Fibroblast of mammary gland (primary cell): ENCODE results near the gene HMG20A.
A peak's percentile ranks its signal among the peaks of the same experiment; 100 is the strongest.

Experiments
- DNase-seq: peaks from one replicate; pipeline ENCODE4 v3.0.0-alpha.2; 2010; ENCODE audit warnings: low read depth
- H3K4me3 ChIP-seq: 2 replicates; pipeline ENCODE4 v1.5.1; 2011; ENCODE audit warnings: low read depth, mild to moderate bottlenecking, low read length, moderate library complexity; ENCODE audit not compliant: control insufficient read depth
- CTCF ChIP-seq: conservative IDR thresholded peaks from 2 replicates; pipeline ENCODE4 v1.5.1; 2011; ENCODE audit warnings: low read depth, low read length, inconsistent platforms; ENCODE audit not compliant: control insufficient read depth, insufficient read depth

HMG20A gene

GRCh38 chr15:77413699-77414349, 6.9 kb upstream of the HMG20A start:
- TF ChIP-seq CTCF, result no peak
- H3K4me3 ChIP-seq, result no peak overlapping the region
- no peak for DNase-seq

- no peak overlapping the region for H3K4me3 ChIP-seq
- no peak for TF ChIP-seq CTCF
- DNase-seq, result no peak
Measured at GRCh38 chr15:77414789-77415442, 5.8 kb upstream of the HMG20A start.

DNA sequence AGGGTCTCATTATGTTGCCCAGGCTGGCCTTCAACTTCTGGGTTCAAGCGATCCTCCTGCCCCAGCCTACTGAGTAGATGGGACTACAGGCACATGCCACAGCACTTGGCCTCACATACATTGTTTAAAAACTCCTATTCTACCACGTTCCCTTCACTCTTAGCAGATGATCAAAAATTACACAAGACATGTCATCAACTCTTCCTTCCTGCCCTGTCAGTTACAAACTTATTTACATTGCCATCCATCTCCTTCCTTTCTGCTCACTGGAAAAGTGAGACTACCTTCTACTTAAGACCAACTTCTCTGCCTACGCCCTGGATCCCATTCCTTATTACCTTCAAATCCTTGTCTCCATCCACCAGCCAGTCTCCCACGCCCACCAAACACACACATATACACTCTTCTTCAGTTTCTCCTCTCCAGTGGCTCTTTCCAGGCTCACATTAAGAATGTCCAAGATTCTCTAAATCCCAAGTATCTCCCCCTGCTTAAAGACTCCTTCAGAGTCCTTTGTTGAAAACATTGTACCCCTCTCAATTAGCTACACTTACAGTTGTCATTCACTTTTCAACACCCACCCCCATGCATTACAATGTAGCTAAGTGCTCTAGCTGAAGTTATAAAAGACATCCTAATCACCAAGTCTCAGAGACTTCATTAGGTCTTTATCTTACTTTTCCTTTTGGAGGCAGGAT, 5.1 kb upstream of the HMG20A start:
- TF ChIP-seq CTCF, result no peak
- DNase-seq, result no peak
- H3K4me3 ChIP-seq, result no peak overlapping the region

- no peak overlapping the region for H3K4me3 ChIP-seq
- DNase-seq, result peak; percentile 84
- no peak for TF ChIP-seq CTCF
Measured at GRCh38 chr15:77416148-77416455, 4.6 kb upstream of the HMG20A start.

DNA sequence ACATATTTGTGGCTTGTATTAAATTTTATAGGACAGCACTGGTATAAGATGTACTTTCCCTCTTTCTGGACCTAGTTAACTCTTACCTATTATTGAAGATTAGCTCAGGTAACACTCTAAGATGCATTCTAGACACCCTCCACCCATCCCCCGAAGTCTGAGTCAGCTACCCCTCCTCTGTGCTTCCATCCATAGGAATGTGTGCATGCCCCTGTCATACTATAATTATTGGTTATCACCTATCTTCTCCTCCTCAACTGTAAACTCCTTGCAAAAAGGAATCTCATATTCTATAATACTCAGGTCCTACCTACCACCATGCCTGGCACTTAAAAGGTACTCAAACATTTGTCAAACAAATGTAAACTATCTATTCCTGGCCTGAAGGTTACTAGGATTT, 3.7 kb upstream of the HMG20A start:
- H3K4me3 ChIP-seq, result no peak overlapping the region
- no peak for DNase-seq
- TF ChIP-seq CTCF, result no peak

DNA sequence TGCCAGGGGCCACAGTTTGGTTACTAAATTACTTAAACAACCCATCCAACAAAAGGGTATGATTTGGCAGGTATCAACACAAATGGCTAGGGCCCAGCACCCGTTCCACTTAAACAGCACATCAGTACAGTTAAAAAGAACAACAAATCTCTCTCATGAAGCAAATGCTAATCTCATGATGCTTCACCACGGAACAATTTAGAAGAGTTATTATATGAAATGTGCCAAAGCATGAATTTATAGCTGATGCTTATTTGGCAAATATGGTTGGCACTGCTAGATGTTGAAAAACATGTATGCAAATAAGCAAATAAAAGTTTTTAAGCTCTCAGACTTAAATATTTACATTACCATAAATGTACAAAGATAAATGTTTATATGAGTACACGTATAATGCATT, 3.1 kb upstream of the HMG20A start:
- DNase-seq, result peak; percentile 19
- TF ChIP-seq CTCF, result no peak
- H3K4me3 ChIP-seq, result peak overlapping the region; percentile 2
